Hepatocyte (in vitro differentiated cells): ENCODE data around the gene ZSWIM1.

ENCODE experiments used
- CTCF ChIP-seq: fragments of 200-600 bp; sonication (generic); IDR thresholded peaks from 2 replicates; pipeline ENCODE4 v1.5.1; 2016; ENCODE audit warnings: antibody characterized with exemption, mild to moderate bottlenecking; ENCODE audit not compliant: poor library complexity
- EZH2 ChIP-seq: fragments of 200-600 bp; sonication (generic); IDR thresholded peaks from 2 replicates; pipeline ENCODE4 v1.6.1; 2016; ENCODE audit warnings: antibody characterized with exemption, mild to moderate bottlenecking, borderline replicate concordance
- EZH2phosphoT487 ChIP-seq: fragments of 200-600 bp; sonication (generic); IDR thresholded peaks from one replicate; pipeline ENCODE4 v1.6.1; 2018; ENCODE audit warnings: antibody characterized with exemption, mild to moderate bottlenecking, low read depth, moderate library complexity; ENCODE audit not compliant: unreplicated experiment, severe bottlenecking

DNA sequence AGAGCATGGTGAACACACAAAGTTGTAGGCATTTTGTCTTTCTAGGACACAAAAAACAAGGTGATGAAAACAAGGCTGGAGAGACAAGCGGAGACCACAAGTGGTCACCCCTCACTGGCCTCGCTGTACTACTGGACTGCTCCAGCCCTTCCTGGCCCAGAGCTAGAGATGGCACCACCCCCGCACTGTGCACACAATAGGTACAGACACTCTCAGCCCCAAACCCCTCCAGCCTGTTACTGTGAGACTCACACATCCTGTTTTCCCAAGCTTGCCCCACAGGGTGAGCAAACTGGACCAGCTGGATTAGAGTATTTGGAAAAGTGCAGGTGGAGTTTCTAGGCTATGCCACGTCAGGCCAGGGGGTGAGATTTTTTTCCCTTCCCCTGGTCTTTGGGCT is 8.4 kb upstream of the ZSWIM1 start:
- no peak for TF ChIP-seq CTCF
- no peak for TF ChIP-seq EZH2
- no peak for TF ChIP-seq EZH2phosphoT487
